ENCODE measurements around the gene CD28. TPM values are rescaled to one million over a fixed set of nuclear protein-coding genes. Genes with fewer than 3 reads are reported as not detected.
"Not testable (repeated sequence)": the region's sequence is repeated elsewhere in the genome, so short reads cannot be mapped to it uniquely, and the experiment has no call there.

CD28 gene
- total and polyA plus RNA-seq, 4 donors = 1.0 to 11.0 (median 5.7) TPM

DNA sequence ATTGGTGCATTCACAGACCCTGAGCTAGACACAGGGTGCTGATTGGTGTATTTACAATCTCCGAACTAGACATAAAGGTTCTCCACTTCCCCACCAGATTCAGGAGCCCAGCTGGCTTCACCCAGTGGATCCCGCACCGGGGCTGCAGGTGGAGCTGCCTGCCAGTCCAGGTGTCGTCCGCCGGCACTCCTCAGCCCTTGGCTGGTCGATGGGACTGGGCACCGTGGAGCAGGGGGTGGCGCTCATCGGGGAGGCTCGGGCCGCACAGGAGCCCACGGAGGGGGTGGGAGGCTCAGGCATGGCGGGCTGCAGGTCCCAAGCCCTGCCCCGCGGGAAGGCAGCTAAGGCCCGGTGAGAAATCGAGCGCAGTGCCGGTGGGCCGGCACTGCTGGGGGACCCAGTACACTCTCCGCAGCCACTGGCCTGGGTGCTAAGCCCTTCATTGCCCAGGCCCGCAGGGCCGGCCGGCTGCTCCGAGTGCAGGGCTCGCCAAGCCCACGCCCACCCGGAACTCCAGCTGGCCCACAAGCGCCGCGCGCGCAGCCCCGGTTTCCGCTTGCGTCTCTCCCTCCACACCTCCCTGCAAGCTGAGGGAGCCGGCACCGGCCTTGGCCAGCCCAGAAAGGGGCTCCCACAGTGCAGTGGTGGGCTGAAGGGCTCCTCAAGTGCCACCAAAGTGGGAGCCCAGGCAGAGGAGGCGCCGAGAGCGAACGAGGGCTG, 79.1 kb downstream of the CD28 start:
- H3K36me3 ChIP-seq (ENCODE audit: control insufficient read depth in 1 of 2, insufficient read depth in 2 of 2, low read length in 1 of 2); H3K27me3 ChIP-seq (ENCODE audit: control insufficient read depth in 1 of 2, insufficient read depth in 2 of 2, low read length in 1 of 2); DNase-seq; H3K27ac ChIP-seq (ENCODE audit: low read depth in 1 of 2, low read length in 2 of 2); intact Hi-C loops (cut with DNase I); H3K9me3 ChIP-seq (ENCODE audit: control insufficient read depth, low read length); H3K4me3 ChIP-seq (ENCODE audit: low read length in 2 of 2); ATAC-seq (ENCODE audit: low FRiP score); H3K4me1 ChIP-seq (ENCODE audit: control insufficient read depth in 1 of 2, insufficient read depth in 2 of 2, low read length in 2 of 2): not testable (repeated sequence)
- 98 to 99% methylated on average over 31 to 43 of the region's 43 CpGs for WGBS, 2 donors

DNA sequence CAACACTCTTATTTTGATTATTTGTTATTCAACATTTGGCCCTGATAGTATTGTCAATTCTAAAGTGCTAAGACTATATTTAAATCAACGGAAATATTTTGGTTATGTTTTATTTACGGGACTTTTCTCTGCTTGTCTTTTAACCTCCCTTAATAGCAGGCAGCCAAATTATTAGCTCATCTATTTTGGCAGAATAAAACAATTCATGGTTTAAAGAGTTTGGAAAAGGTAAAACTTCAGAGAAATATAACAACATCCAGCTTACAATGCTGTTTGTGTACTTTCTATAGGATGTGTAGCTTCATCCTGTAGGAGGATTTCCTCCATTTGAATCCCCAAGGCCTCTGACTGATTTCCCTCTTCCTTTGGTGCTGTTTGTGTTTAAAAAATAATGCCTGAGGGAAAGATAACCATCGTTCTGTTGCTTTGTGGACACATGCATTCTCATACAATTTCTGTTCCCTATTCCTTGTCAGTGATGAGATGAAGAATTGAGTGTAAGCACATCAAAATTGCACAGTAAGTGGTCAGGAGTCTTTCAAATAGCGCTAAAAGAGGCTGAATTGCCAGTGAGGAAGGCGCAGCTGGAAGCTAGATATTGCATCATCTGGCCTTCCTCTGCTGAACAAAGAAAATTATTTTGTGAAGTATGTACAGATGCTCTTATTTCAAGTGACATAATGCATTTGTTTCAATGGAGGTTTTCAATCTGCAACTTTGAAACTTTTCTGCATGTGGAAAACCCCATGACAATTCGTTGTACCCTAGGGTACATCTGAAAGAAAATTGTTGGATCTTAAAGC, 80.3 kb downstream of the CD28 start:
- 52 to 55% methylated on average over 6 of the region's 6 CpGs for WGBS, 2 donors
- Histone ChIP-seq H3K36me3 (ENCODE audit: control insufficient read depth in 1 of 2, insufficient read depth in 2 of 2, low read length in 1 of 2) (peaks cover 0 to 2% of the 10 kb centered on the region in 2 donors), H3K9me3 (ENCODE audit: control insufficient read depth, low read length) (no peaks in the 10 kb centered on the region), H3K4me3 (ENCODE audit: low read length in 2 of 2) (no peak overlapping the region), H3K27me3 (ENCODE audit: control insufficient read depth in 1 of 2, insufficient read depth in 2 of 2, low read length in 1 of 2) (no peaks in the 10 kb centered on the region), H3K27ac (ENCODE audit: low read depth in 1 of 2, low read length in 2 of 2) (no peak overlapping the region), H3K4me1 (ENCODE audit: control insufficient read depth in 1 of 2, insufficient read depth in 2 of 2, low read length in 2 of 2) (peaks cover 0 to 3% of the 10 kb centered on the region in 2 donors)
- DNase-seq (peak in 1 of 2 donors; percentile 56), ATAC-seq (ENCODE audit: low FRiP score) (peak; percentile 71)
- intact Hi-C loops (cut with DNase I) = no loop called here

DNA sequence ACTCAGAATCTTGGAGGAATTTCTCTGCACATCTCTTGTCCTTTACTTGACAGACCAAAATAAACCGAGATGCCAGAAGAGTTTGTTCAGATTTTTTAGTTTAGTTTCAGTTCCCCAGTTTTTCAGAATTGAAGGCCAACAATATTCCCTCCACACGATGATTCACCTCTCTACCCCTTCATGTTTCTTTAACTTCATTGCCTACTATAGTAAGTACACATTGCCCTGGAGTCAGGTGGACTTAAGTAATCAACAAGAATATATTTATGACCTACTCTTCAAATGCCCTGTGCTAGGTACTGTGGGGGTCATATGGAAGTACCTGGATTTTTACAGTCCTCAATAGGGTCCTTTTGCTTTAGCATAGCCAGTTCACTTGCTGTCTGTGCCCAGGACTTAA, 81.5 kb downstream of the CD28 start:
- no peaks in the 10 kb centered on the region for H3K9me3 ChIP-seq (ENCODE audit: control insufficient read depth, low read length)
- ATAC-seq (ENCODE audit: low FRiP score) = peak; percentile 37
- peaks cover 0 to 3% of the 10 kb centered on the region in 2 donors for H3K4me1 ChIP-seq (ENCODE audit: control insufficient read depth in 1 of 2, insufficient read depth in 2 of 2, low read length in 2 of 2)
- intact Hi-C loops (cut with DNase I) = no loop called here
- no peak overlapping the region for H3K27ac ChIP-seq (ENCODE audit: low read depth in 1 of 2, low read length in 2 of 2)
- no peaks in the 10 kb centered on the region for H3K27me3 ChIP-seq (ENCODE audit: control insufficient read depth in 1 of 2, insufficient read depth in 2 of 2, low read length in 1 of 2)
- H3K36me3 ChIP-seq (ENCODE audit: control insufficient read depth in 1 of 2, insufficient read depth in 2 of 2, low read length in 1 of 2) = peaks cover 0 to 2% of the 10 kb centered on the region in 2 donors
- no peak overlapping the region for H3K4me3 ChIP-seq (ENCODE audit: low read length in 2 of 2)
- no peak for DNase-seq
- 83 to 85% methylated on average over 2 of the region's 2 CpGs for WGBS, 2 donors

Other genes with a start within 250 kb of the CD28 start
- 10 to 100 TPM; 62.0 to 74.2 TPM for gene RAPH1, start 171.3 kb upstream of the CD28 start, total RNA-seq
- 1 to 10 TPM; 3.7 to 6.4 TPM for gene RAPH1, start 171.3 kb upstream of the CD28 start, polyA plus RNA-seq
- gene CTLA4, start 161.1 kb downstream of the CD28 start, total RNA-seq = 1 to 10 TPM in 1 of 2 donors, under 1 TPM in 1; 0.30 to 1.8 TPM
- gene CTLA4, start 161.1 kb downstream of the CD28 start, polyA plus RNA-seq = not detected
- under 1 TPM in 1 of 2 donors, not detected in 1; 0.49 TPM for gene ICOS, start 230.1 kb downstream of the CD28 start, total RNA-seq
- gene ICOS, start 230.1 kb downstream of the CD28 start, polyA plus RNA-seq = under 1 TPM in 1 of 2 donors, not detected in 1; 0.10 TPM

Measured in aorta (tissue), 5 donors.